SK-N-MC (cell line): ENCODE measurements around the gene SLC5A10.

Source experiments
- EZH2 ChIP-seq: fragments of 200-600 bp; sonication (generic); IDR thresholded peaks from one replicate; pipeline ENCODE4 v1.6.1; 2017; ENCODE audit warnings: antibody characterized with exemption
- FOXP2 ChIP-seq: optimal IDR thresholded peaks from 2 replicates; pipeline ENCODE3; 2011; ENCODE audit warnings: mild to moderate bottlenecking, moderate library complexity; ENCODE audit not compliant: insufficient read depth; ENCODE audit errors: extremely low read length, control extremely low read depth
- POLR2AphosphoS5 ChIP-seq: IDR thresholded peaks from 2 replicates; pipeline ENCODE4 v1.6.1; 2012; ENCODE audit warnings: mild to moderate bottlenecking, low read depth, low read length, borderline replicate concordance

GRCh38 chr17:18985475-18985874, 33.5 kb downstream of the SLC5A10 start:
- TF ChIP-seq POLR2AphosphoS5 (no peak), EZH2 (no peak), FOXP2 (no peak)
